Choroid plexus epithelial cell (primary cell): ENCODE data around the gene TP53TG5.

Source experiments
- DNase-seq: peaks from one replicate; pipeline ENCODE4 v3.0.0-alpha.2; 2010; ENCODE audit warnings: low read depth
- H3K4me3 ChIP-seq: 2 replicates; pipeline ENCODE4 v1.5.1; 2011; ENCODE audit warnings: low read depth, mild to moderate bottlenecking, control low read depth, low read length, moderate library complexity
- TF ChIP-seq, protein P1 (sequence below): conservative IDR thresholded peaks from 2 replicates; pipeline ENCODE4 v1.5.1; 2011; ENCODE audit warnings: low read depth, mild to moderate bottlenecking, control low read depth, inconsistent platforms, low read length, moderate library complexity

TP53TG5 gene

DNA sequence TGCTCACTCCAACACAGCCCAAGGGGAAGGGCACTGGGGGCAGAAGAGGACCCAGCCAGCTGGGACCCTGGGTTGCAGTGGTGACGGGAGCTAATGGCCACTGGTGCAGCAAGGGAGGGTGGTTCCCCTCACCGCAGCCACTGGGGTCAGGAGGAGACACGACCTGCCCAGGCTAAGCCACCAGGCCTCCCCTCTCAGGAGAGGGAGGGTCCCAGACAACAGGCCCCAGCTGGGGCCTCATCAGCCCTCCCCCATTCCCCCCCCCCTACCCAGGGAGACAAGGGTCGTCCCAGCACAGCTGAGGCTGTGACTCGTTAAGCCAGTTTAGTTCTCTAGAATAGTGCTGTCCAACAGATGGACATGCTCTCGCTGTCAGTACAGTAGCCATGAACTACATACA lies 52.8 kb downstream of the TP53TG5 start:
- TF ChIP-seq, protein P1, sequence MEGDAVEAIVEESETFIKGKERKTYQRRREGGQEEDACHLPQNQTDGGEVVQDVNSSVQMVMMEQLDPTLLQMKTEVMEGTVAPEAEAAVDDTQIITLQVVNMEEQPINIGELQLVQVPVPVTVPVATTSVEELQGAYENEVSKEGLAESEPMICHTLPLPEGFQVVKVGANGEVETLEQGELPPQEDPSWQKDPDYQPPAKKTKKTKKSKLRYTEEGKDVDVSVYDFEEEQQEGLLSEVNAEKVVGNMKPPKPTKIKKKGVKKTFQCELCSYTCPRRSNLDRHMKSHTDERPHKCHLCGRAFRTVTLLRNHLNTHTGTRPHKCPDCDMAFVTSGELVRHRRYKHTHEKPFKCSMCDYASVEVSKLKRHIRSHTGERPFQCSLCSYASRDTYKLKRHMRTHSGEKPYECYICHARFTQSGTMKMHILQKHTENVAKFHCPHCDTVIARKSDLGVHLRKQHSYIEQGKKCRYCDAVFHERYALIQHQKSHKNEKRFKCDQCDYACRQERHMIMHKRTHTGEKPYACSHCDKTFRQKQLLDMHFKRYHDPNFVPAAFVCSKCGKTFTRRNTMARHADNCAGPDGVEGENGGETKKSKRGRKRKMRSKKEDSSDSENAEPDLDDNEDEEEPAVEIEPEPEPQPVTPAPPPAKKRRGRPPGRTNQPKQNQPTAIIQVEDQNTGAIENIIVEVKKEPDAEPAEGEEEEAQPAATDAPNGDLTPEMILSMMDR, result no peak
- H3K4me3 ChIP-seq, result no peak overlapping the region
- no peak for DNase-seq

DNA sequence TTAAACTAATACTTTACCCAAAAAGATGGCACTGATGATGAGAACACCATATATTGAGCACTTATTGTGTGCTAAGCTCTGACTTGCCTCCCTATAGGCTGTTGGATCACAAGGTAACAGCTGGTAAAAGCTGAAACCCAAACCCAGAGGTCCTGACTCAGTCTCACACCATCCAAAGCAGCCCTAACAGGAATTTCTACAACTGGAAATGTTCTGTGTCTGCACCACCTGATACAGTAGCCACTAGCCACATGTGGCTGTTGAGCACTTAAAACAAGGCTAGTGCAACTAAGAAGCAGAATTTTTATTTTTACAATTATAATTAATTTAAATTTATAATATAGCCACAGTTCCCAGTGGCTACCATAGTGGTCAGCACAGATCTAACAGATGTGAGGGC lies 54.4 kb downstream of the TP53TG5 start:
- peak; percentile 50 for DNase-seq
- H3K4me3 ChIP-seq, result no peak overlapping the region
- TF ChIP-seq, protein P1, result no peak

DNA sequence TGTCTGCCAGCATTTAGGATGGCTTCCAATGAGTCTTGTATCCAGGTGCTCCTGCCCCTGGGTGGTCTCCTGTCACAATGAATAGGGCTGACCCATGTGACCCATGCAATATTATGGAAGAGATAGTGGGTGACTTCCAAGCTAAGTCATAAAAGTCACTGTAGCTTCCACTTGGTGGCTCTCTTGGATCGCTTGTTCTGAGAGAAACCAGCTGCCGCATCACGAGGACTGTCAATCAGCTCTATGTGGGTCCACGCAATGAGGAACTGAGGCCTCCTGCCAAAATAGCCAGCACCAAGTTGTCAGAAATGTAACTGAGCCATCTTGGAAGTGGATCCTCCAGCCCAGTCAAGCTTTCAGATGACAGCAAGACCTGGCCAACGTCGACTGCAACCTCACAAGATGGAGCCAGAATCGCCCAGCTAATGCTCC lies 55.2 kb downstream of the TP53TG5 start:
- TF ChIP-seq, protein P1, result peak; percentile 25
- no peak overlapping the region for H3K4me3 ChIP-seq
- peak; percentile 50 for DNase-seq
